GM21717 (cell line): ENCODE results near the gene XPNPEP2.

Source experiments
- ATAC-seq: cut with Tn5 transposase; IDR thresholded peaks from one replicate; pipeline ENCODE4 v1.9.1; 2021; ENCODE audit warnings: mild to moderate bottlenecking, moderate library complexity; ENCODE audit not compliant: unreplicated experiment

The XPNPEP2 gene

GRCh38 chrX:129793604-129794191, 54.9 kb downstream of the XPNPEP2 start:
- no peak for ATAC-seq

- no peak for ATAC-seq
Measured at GRCh38 chrX:129795584-129795983, 56.8 kb downstream of the XPNPEP2 start.

- no peak for ATAC-seq
Measured at GRCh38 chrX:129797251-129797906, 58.6 kb downstream of the XPNPEP2 start.

GRCh38 chrX:129798456-129798855, 59.7 kb downstream of the XPNPEP2 start:
- ATAC-seq, result no peak

- no peak for ATAC-seq
Measured at GRCh38 chrX:129798888-129799287, 60.1 kb downstream of the XPNPEP2 start.

- ATAC-seq, result no peak
Measured at GRCh38 chrX:129800186-129800585, 61.4 kb downstream of the XPNPEP2 start.

- no peak for ATAC-seq
Measured at GRCh38 chrX:129802863-129803262, 64.1 kb downstream of the XPNPEP2 start.

- ATAC-seq, result no peak
Measured at GRCh38 chrX:129804806-129805205, 66.0 kb downstream of the XPNPEP2 start.

- no peak for ATAC-seq
Measured at GRCh38 chrX:129808158-129808828, 69.5 kb downstream of the XPNPEP2 start.

GRCh38 chrX:129808829-129809796, 70.3 kb downstream of the XPNPEP2 start:
- no peak for ATAC-seq

- ATAC-seq, result no peak
Measured at GRCh38 chrX:129813662-129814368, 75.0 kb downstream of the XPNPEP2 start.

- no peak for ATAC-seq
Measured at GRCh38 chrX:129818123-129818522, 79.3 kb downstream of the XPNPEP2 start.
